ENCODE measurements around the gene KIF2A.
"Not testable (repeated sequence)": the region's sequence is repeated elsewhere in the genome, so short reads cannot be mapped to it uniquely, and the experiment has no call there.

KIF2A gene

GRCh38 chr5:62282064-62282463 is 23.9 kb upstream of the KIF2A start:
- no peak overlapping the region for H3K27ac Mint-ChIP-seq
- H3K9me3 Mint-ChIP-seq = peaks cover 40% of the 10 kb centered on the region
- peaks cover 57% of the 10 kb centered on the region for H3K4me1 Mint-ChIP-seq (ENCODE audit: low read depth)
- peaks cover 32% of the 10 kb centered on the region for H3K36me3 Mint-ChIP-seq (ENCODE audit: low read depth)
- H3K27me3 Mint-ChIP-seq (ENCODE audit: low read depth) = no peaks in the 10 kb centered on the region
- H3K4me3 Mint-ChIP-seq = no peak overlapping the region

GRCh38 chr5:62283005-62283404 is 23.0 kb upstream of the KIF2A start:
- Mint-ChIP-seq H3K4me3 (no peak overlapping the region), H3K36me3 (ENCODE audit: low read depth) (peaks cover 37% of the 10 kb centered on the region), H3K27ac (no peak overlapping the region), H3K4me1 (ENCODE audit: low read depth) (peaks cover 65% of the 10 kb centered on the region), H3K27me3 (ENCODE audit: low read depth) (no peaks in the 10 kb centered on the region), H3K9me3 (peaks cover 40% of the 10 kb centered on the region)

- H3K4me3 Mint-ChIP-seq = no peak overlapping the region
These were observed 22.1 kb upstream of the KIF2A start for GRCh38 chr5:62283861-62284260.

GRCh38 chr5:62284946-62285891 is 20.8 kb upstream of the KIF2A start:
- Mint-ChIP-seq H3K4me3 (peak overlapping the region; percentile 56), H3K4me1 (ENCODE audit: low read depth) (peaks cover 72% of the 10 kb centered on the region), H3K9me3 (peaks cover 41% of the 10 kb centered on the region), H3K27me3 (ENCODE audit: low read depth) (no peaks in the 10 kb centered on the region), H3K36me3 (ENCODE audit: low read depth) (peaks cover 34% of the 10 kb centered on the region), H3K27ac (peak overlapping the region; percentile 98)

More at GRCh38 chr5:62283861-62284260, 22.1 kb upstream of the KIF2A start:
- no peaks in the 10 kb centered on the region for H3K27me3 Mint-ChIP-seq (ENCODE audit: low read depth)
- H3K4me1 Mint-ChIP-seq (ENCODE audit: low read depth) = peaks cover 69% of the 10 kb centered on the region
- peak overlapping the region; percentile 98 for H3K27ac Mint-ChIP-seq
- H3K36me3 Mint-ChIP-seq (ENCODE audit: low read depth) = peaks cover 38% of the 10 kb centered on the region
- H3K9me3 Mint-ChIP-seq = peaks cover 40% of the 10 kb centered on the region

GRCh38 chr5:62286834-62287233 is 19.2 kb upstream of the KIF2A start:
- no peaks in the 10 kb centered on the region for H3K27me3 Mint-ChIP-seq (ENCODE audit: low read depth)
- peak overlapping the region; percentile 87 for H3K27ac Mint-ChIP-seq
- peaks cover 75% of the 10 kb centered on the region for H3K4me1 Mint-ChIP-seq (ENCODE audit: low read depth)
- H3K36me3 Mint-ChIP-seq (ENCODE audit: low read depth) = peaks cover 33% of the 10 kb centered on the region
- peak overlapping the region; percentile 18 for H3K4me3 Mint-ChIP-seq
- peaks cover 37% of the 10 kb centered on the region for H3K9me3 Mint-ChIP-seq

GRCh38 chr5:62287237-62287636 is 18.8 kb upstream of the KIF2A start:
- peak overlapping the region; percentile 87 for H3K27ac Mint-ChIP-seq
- H3K9me3 Mint-ChIP-seq = peaks cover 37% of the 10 kb centered on the region
- peaks cover 34% of the 10 kb centered on the region for H3K36me3 Mint-ChIP-seq (ENCODE audit: low read depth)
- no peaks in the 10 kb centered on the region for H3K27me3 Mint-ChIP-seq (ENCODE audit: low read depth)
- peak overlapping the region; percentile 18 for H3K4me3 Mint-ChIP-seq
- H3K4me1 Mint-ChIP-seq (ENCODE audit: low read depth) = peaks cover 79% of the 10 kb centered on the region

- H3K27ac Mint-ChIP-seq = no peak overlapping the region
- peaks cover 43% of the 10 kb centered on the region for H3K36me3 Mint-ChIP-seq (ENCODE audit: low read depth)
- H3K9me3 Mint-ChIP-seq = peaks cover 44% of the 10 kb centered on the region
These were observed 17.9 kb upstream of the KIF2A start for GRCh38 chr5:62288118-62288517.

GRCh38 chr5:62289813-62290212 is 16.2 kb upstream of the KIF2A start:
- Mint-ChIP-seq H3K36me3 (ENCODE audit: low read depth) (peaks cover 50% of the 10 kb centered on the region), H3K4me1 (ENCODE audit: low read depth) (peaks cover 71% of the 10 kb centered on the region), H3K27me3 (ENCODE audit: low read depth) (no peaks in the 10 kb centered on the region), H3K9me3 (peaks cover 41% of the 10 kb centered on the region), H3K4me3 (no peak overlapping the region), H3K27ac (peak overlapping the region; percentile 58)

More at GRCh38 chr5:62288118-62288517, 17.9 kb upstream of the KIF2A start:
- Mint-ChIP-seq H3K4me3 (no peak overlapping the region), H3K4me1 (ENCODE audit: low read depth) (peaks cover 81% of the 10 kb centered on the region), H3K27me3 (ENCODE audit: low read depth) (no peaks in the 10 kb centered on the region)

GRCh38 chr5:62291829-62292228 is 14.2 kb upstream of the KIF2A start:
- not testable (repeated sequence) for H3K4me3 Mint-ChIP-seq; H3K27me3 Mint-ChIP-seq (ENCODE audit: low read depth)
- Mint-ChIP-seq H3K4me1 (ENCODE audit: low read depth) (peaks cover 64% of the 10 kb centered on the region), H3K27ac (peak overlapping the region; percentile 36), H3K9me3 (peaks cover 23% of the 10 kb centered on the region), H3K36me3 (ENCODE audit: low read depth) (peaks cover 40% of the 10 kb centered on the region)

- Mint-ChIP-seq H3K27me3 (ENCODE audit: low read depth) (no peaks in the 10 kb centered on the region), H3K27ac (peak overlapping the region; percentile 79), H3K36me3 (ENCODE audit: low read depth) (peaks cover 29% of the 10 kb centered on the region), H3K4me1 (ENCODE audit: low read depth) (peaks cover 54% of the 10 kb centered on the region), H3K9me3 (peaks cover 16% of the 10 kb centered on the region), H3K4me3 (peak overlapping the region; percentile 57)
These were observed 9.0 kb upstream of the KIF2A start for GRCh38 chr5:62296998-62297397.

- H3K27ac Mint-ChIP-seq = peak overlapping the region; percentile 58
- peaks cover 9% of the 10 kb centered on the region for H3K9me3 Mint-ChIP-seq
- H3K27me3 Mint-ChIP-seq (ENCODE audit: low read depth) = no peaks in the 10 kb centered on the region
- peaks cover 22% of the 10 kb centered on the region for H3K36me3 Mint-ChIP-seq (ENCODE audit: low read depth)
- peaks cover 48% of the 10 kb centered on the region for H3K4me1 Mint-ChIP-seq (ENCODE audit: low read depth)
- no peak overlapping the region for H3K4me3 Mint-ChIP-seq
These were observed 7.9 kb upstream of the KIF2A start for GRCh38 chr5:62298118-62298517.

GRCh38 chr5:62299101-62299500 is 6.9 kb upstream of the KIF2A start:
- peak overlapping the region; percentile 88 for H3K27ac Mint-ChIP-seq
- H3K4me3 Mint-ChIP-seq = peak overlapping the region; percentile 55
- peaks cover 18% of the 10 kb centered on the region for H3K36me3 Mint-ChIP-seq (ENCODE audit: low read depth)
- H3K27me3 Mint-ChIP-seq (ENCODE audit: low read depth) = no peaks in the 10 kb centered on the region
- peaks cover 51% of the 10 kb centered on the region for H3K4me1 Mint-ChIP-seq (ENCODE audit: low read depth)
- peaks cover 5% of the 10 kb centered on the region for H3K9me3 Mint-ChIP-seq

- peak overlapping the region; percentile 55 for H3K4me3 Mint-ChIP-seq
These were observed 6.4 kb upstream of the KIF2A start for GRCh38 chr5:62299600-62299999.

GRCh38 chr5:62305358-62305714 is 670 bp upstream of the KIF2A start:
- Mint-ChIP-seq H3K36me3 (ENCODE audit: low read depth) (peaks cover 24% of the 10 kb centered on the region), H3K9me3 (no peaks in the 10 kb centered on the region), H3K4me3 (peak overlapping the region; percentile 77), H3K27me3 (ENCODE audit: low read depth) (no peaks in the 10 kb centered on the region), H3K4me1 (ENCODE audit: low read depth) (peaks cover 45% of the 10 kb centered on the region), H3K27ac (peak overlapping the region; percentile 98)

More at GRCh38 chr5:62299600-62299999, 6.4 kb upstream of the KIF2A start:
- Mint-ChIP-seq H3K4me1 (ENCODE audit: low read depth) (peaks cover 51% of the 10 kb centered on the region), H3K9me3 (peaks cover 3% of the 10 kb centered on the region), H3K27me3 (ENCODE audit: low read depth) (no peaks in the 10 kb centered on the region), H3K27ac (peak overlapping the region; percentile 88), H3K36me3 (ENCODE audit: low read depth) (peaks cover 13% of the 10 kb centered on the region)

GRCh38 chr5:62306323-62306895 is 403 bp downstream of the KIF2A start:
- no peaks in the 10 kb centered on the region for H3K27me3 Mint-ChIP-seq (ENCODE audit: low read depth)
- H3K4me3 Mint-ChIP-seq = peak overlapping the region; percentile 88
- no peaks in the 10 kb centered on the region for H3K9me3 Mint-ChIP-seq
- H3K27ac Mint-ChIP-seq = peak overlapping the region; percentile 97
- peaks cover 31% of the 10 kb centered on the region for H3K36me3 Mint-ChIP-seq (ENCODE audit: low read depth)
- H3K4me1 Mint-ChIP-seq (ENCODE audit: low read depth) = peaks cover 56% of the 10 kb centered on the region

Data from T-helper 1 cell treated with Interleukin-12 subunit alpha and Interleukin-12 subunit beta and Interleukin-4 antibody, amounts not matched to agents 30 μg/mL and 1 μg/mL, for 36 hours (primary cell).